ENCODE results near the gene FAXC. TPM values are rescaled to one million over a fixed set of nuclear protein-coding genes. Genes with fewer than 3 reads are reported as not detected.
"Not testable (repeated sequence)": the region's sequence is repeated elsewhere in the genome, so short reads cannot be mapped to it uniquely, and the experiment has no call there.

The FAXC gene
- total RNA-seq, 1 donor from 2014 or later, result not detected

- peaks cover 35% of the 10 kb centered on the region for H3K27me3 Mint-ChIP-seq (ENCODE audit: insufficient read depth)
- no peak for DNase-seq (ENCODE audit: low spot score)
- no peaks in the 10 kb centered on the region for H3K9me3 Mint-ChIP-seq
- H3K4me1 Mint-ChIP-seq (ENCODE audit: low read depth), result no peaks in the 10 kb centered on the region
- no peak overlapping the region for H3K4me3 Mint-ChIP-seq
- no peak overlapping the region for H3K27ac Mint-ChIP-seq
- intact Hi-C loops (cut with micrococcal nuclease), result no loop called here
- no peaks in the 10 kb centered on the region for H3K36me3 Mint-ChIP-seq (ENCODE audit: low read depth)
These were observed 7.2 kb upstream of the FAXC start for GRCh38 chr6:99356641-99357040.

GRCh38 chr6:99354983-99355382 is 5.5 kb upstream of the FAXC start:
- Mint-ChIP-seq H3K9me3 (no peaks in the 10 kb centered on the region), H3K4me1 (ENCODE audit: low read depth) (peaks cover 4% of the 10 kb centered on the region), H3K27ac (no peak overlapping the region), H3K36me3 (ENCODE audit: low read depth) (no peaks in the 10 kb centered on the region), H3K27me3 (ENCODE audit: insufficient read depth) (peaks cover 45% of the 10 kb centered on the region), H3K4me3 (no peak overlapping the region)
- no peak for DNase-seq (ENCODE audit: low spot score)
- intact Hi-C loops (cut with micrococcal nuclease), result no loop called here

GRCh38 chr6:99353126-99353525 is 3.7 kb upstream of the FAXC start:
- peaks cover 4% of the 10 kb centered on the region for H3K4me1 Mint-ChIP-seq (ENCODE audit: low read depth)
- no peak for DNase-seq (ENCODE audit: low spot score)
- H3K4me3 Mint-ChIP-seq, result no peak overlapping the region
- intact Hi-C loops (cut with micrococcal nuclease), result no loop called here
- no peaks in the 10 kb centered on the region for H3K36me3 Mint-ChIP-seq (ENCODE audit: low read depth)
- H3K27ac Mint-ChIP-seq, result no peak overlapping the region
- no peaks in the 10 kb centered on the region for H3K9me3 Mint-ChIP-seq
- H3K27me3 Mint-ChIP-seq (ENCODE audit: insufficient read depth), result peaks cover 55% of the 10 kb centered on the region

- peaks cover 72% of the 10 kb centered on the region for H3K27me3 Mint-ChIP-seq (ENCODE audit: insufficient read depth)
- no peak for DNase-seq (ENCODE audit: low spot score)
- H3K36me3 Mint-ChIP-seq (ENCODE audit: low read depth), result no peaks in the 10 kb centered on the region
- peaks cover 4% of the 10 kb centered on the region for H3K4me1 Mint-ChIP-seq (ENCODE audit: low read depth)
- no peak overlapping the region for H3K4me3 Mint-ChIP-seq
- no peak overlapping the region for H3K27ac Mint-ChIP-seq
- H3K9me3 Mint-ChIP-seq, result no peaks in the 10 kb centered on the region
- intact Hi-C loops (cut with micrococcal nuclease), result no loop called here
These were observed 1.1 kb upstream of the FAXC start for GRCh38 chr6:99350573-99350972.

- Mint-ChIP-seq H3K36me3 (ENCODE audit: low read depth) (no peaks in the 10 kb centered on the region), H3K9me3 (no peaks in the 10 kb centered on the region), H3K27ac (no peak overlapping the region), H3K4me1 (ENCODE audit: low read depth) (peaks cover 9% of the 10 kb centered on the region), H3K4me3 (peak overlapping the region; percentile 33), H3K27me3 (ENCODE audit: insufficient read depth) (peaks cover 73% of the 10 kb centered on the region)
- intact Hi-C loops (cut with micrococcal nuclease), result no loop called here
- DNase-seq (ENCODE audit: low spot score), result no peak
These were observed 945 bp downstream of the FAXC start for GRCh38 chr6:99348288-99349170.

- Mint-ChIP-seq H3K9me3 (no peaks in the 10 kb centered on the region), H3K27me3 (ENCODE audit: insufficient read depth) (peaks cover 70% of the 10 kb centered on the region), H3K4me3 (no peak overlapping the region), H3K27ac (no peak overlapping the region), H3K36me3 (ENCODE audit: low read depth) (no peaks in the 10 kb centered on the region), H3K4me1 (ENCODE audit: low read depth) (peaks cover 9% of the 10 kb centered on the region)
- no peak for DNase-seq (ENCODE audit: low spot score)
- intact Hi-C loops (cut with micrococcal nuclease), result no loop called here
These were observed 1.7 kb downstream of the FAXC start for GRCh38 chr6:99347804-99348203.

- Mint-ChIP-seq H3K27me3 (ENCODE audit: insufficient read depth) (peaks cover 65% of the 10 kb centered on the region), H3K36me3 (ENCODE audit: low read depth) (no peaks in the 10 kb centered on the region), H3K27ac (no peak overlapping the region), H3K9me3 (no peaks in the 10 kb centered on the region), H3K4me1 (ENCODE audit: low read depth) (peaks cover 9% of the 10 kb centered on the region), H3K4me3 (no peak overlapping the region)
- no peak for DNase-seq (ENCODE audit: low spot score)
- intact Hi-C loops (cut with micrococcal nuclease), result no loop called here
These were observed 2.9 kb downstream of the FAXC start for GRCh38 chr6:99346595-99346994.

GRCh38 chr6:99345164-99345563 is 4.3 kb downstream of the FAXC start:
- intact Hi-C loops (cut with micrococcal nuclease), result no loop called here
- no peak for DNase-seq (ENCODE audit: low spot score)
- no peak overlapping the region for H3K4me3 Mint-ChIP-seq
- H3K27me3 Mint-ChIP-seq (ENCODE audit: insufficient read depth), result peaks cover 55% of the 10 kb centered on the region
- peaks cover 7% of the 10 kb centered on the region for H3K4me1 Mint-ChIP-seq (ENCODE audit: low read depth)
- H3K36me3 Mint-ChIP-seq (ENCODE audit: low read depth), result no peaks in the 10 kb centered on the region
- H3K9me3 Mint-ChIP-seq, result no peaks in the 10 kb centered on the region
- H3K27ac Mint-ChIP-seq, result no peak overlapping the region

- Mint-ChIP-seq H3K36me3 (ENCODE audit: low read depth) (no peaks in the 10 kb centered on the region), H3K4me1 (ENCODE audit: low read depth) (peaks cover 5% of the 10 kb centered on the region), H3K27ac (no peak overlapping the region), H3K4me3 (no peak overlapping the region), H3K9me3 (no peaks in the 10 kb centered on the region), H3K27me3 (ENCODE audit: insufficient read depth) (peaks cover 52% of the 10 kb centered on the region)
- intact Hi-C loops (cut with micrococcal nuclease), result no loop called here
- no peak for DNase-seq (ENCODE audit: low spot score)
These were observed 5.2 kb downstream of the FAXC start for GRCh38 chr6:99344289-99344688.

GRCh38 chr6:99341862-99342455 is 7.5 kb downstream of the FAXC start:
- Mint-ChIP-seq H3K27me3 (ENCODE audit: insufficient read depth) (peaks cover 41% of the 10 kb centered on the region), H3K9me3 (no peaks in the 10 kb centered on the region), H3K27ac (no peak overlapping the region), H3K4me3 (no peak overlapping the region), H3K36me3 (ENCODE audit: low read depth) (no peaks in the 10 kb centered on the region), H3K4me1 (ENCODE audit: low read depth) (peaks cover 5% of the 10 kb centered on the region)
- DNase-seq (ENCODE audit: low spot score), result no peak
- intact Hi-C loops (cut with micrococcal nuclease), result no loop called here

- Mint-ChIP-seq H3K9me3 (no peaks in the 10 kb centered on the region), H3K36me3 (ENCODE audit: low read depth) (no peaks in the 10 kb centered on the region), H3K4me1 (ENCODE audit: low read depth) (peaks cover 4% of the 10 kb centered on the region), H3K27me3 (ENCODE audit: insufficient read depth) (peaks cover 33% of the 10 kb centered on the region), H3K27ac (no peak overlapping the region), H3K4me3 (no peak overlapping the region)
- DNase-seq (ENCODE audit: low spot score), result no peak
- intact Hi-C loops (cut with micrococcal nuclease), result no loop called here
These were observed 11.3 kb downstream of the FAXC start for GRCh38 chr6:99338188-99338587.

GRCh38 chr6:99335298-99335697 is 14.2 kb downstream of the FAXC start:
- not testable (repeated sequence) for H3K36me3 Mint-ChIP-seq (ENCODE audit: low read depth); H3K27ac Mint-ChIP-seq; H3K9me3 Mint-ChIP-seq; H3K4me3 Mint-ChIP-seq; H3K4me1 Mint-ChIP-seq (ENCODE audit: low read depth); DNase-seq (ENCODE audit: low spot score)
- H3K27me3 Mint-ChIP-seq (ENCODE audit: insufficient read depth), result peaks cover 29% of the 10 kb centered on the region
- intact Hi-C loops (cut with micrococcal nuclease), result loop anchor here (2.0 kb wide), 1 partner anchor 180 kb away; the partner anchor contains the start of gene USP45

- no peak overlapping the region for H3K27ac Mint-ChIP-seq
These were observed 14.8 kb downstream of the FAXC start for GRCh38 chr6:99334526-99335127.

More at GRCh38 chr6:99334526-99335127, 14.8 kb downstream of the FAXC start:
- Mint-ChIP-seq H3K4me3 (no peak overlapping the region), H3K36me3 (ENCODE audit: low read depth) (no peaks in the 10 kb centered on the region), H3K27me3 (ENCODE audit: insufficient read depth) (peaks cover 29% of the 10 kb centered on the region), H3K9me3 (no peaks in the 10 kb centered on the region), H3K4me1 (ENCODE audit: low read depth) (peaks cover 11% of the 10 kb centered on the region)
- intact Hi-C loops (cut with micrococcal nuclease), result loop anchor here (1.0 to 2.0 kb wide), 3 partner anchors 60 to 180 kb away; partner anchors contain the start of genes COQ3 and USP45
- no peak for DNase-seq (ENCODE audit: low spot score)
